ENCODE data around the gene NAALADL2.

Gene NAALADL2

GRCh38 chr3:174859114-174859735 lies at the start of gene NAALADL2:
NAALADL2 (plus strand) TSS chr3:174859334.
- CTCF ChIA-PET = no interaction called here

GRCh38 chr3:174810254-174810653 lies 48.9 kb upstream of the NAALADL2 start:
- TF ChIP-seq CTCF (IDR thresholded peaks at IDR 0.05; ENCODE audit: control extremely low read depth, extremely low read depth, low read depth, missing control alignments) = no peak
- ChIA-PET POLR2A (no interaction called here), CTCF (no interaction called here)
- DNase-seq (ENCODE audit: extremely low spot score) = no peak

More at GRCh38 chr3:174859114-174859735, at the start of gene NAALADL2:
- POLR2A ChIA-PET = no interaction called here
- no peak for TF ChIP-seq CTCF (IDR thresholded peaks at IDR 0.05; ENCODE audit: control extremely low read depth, extremely low read depth, low read depth, missing control alignments)
- no peak for DNase-seq (ENCODE audit: extremely low spot score)

GRCh38 chr3:174812172-174812862 lies 46.8 kb upstream of the NAALADL2 start:
- no peak for TF ChIP-seq CTCF (IDR thresholded peaks at IDR 0.05; ENCODE audit: control extremely low read depth, extremely low read depth, low read depth, missing control alignments)
- POLR2A ChIA-PET = no interaction called here
- DNase-seq (ENCODE audit: extremely low spot score) = no peak

DNA sequence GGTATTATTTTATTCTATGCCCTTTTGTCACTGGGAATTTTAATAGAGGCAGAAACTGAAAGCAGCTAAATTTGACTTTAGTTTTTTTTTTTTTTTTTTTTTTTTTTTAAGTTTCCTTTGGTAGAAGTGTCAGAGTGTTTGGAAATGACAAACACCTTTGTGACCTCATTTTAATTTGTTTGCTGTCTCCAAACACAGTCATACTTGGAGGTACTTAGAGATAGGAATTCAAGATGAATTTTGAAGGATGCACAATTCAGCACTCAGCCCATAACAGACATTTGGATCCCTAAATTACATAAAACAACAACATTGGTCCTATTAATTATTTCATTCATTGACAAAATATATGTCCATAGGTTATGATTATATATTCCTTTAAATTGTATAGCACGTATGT lies 43.4 kb upstream of the NAALADL2 start:
- DNase-seq (ENCODE audit: extremely low spot score) = no peak
- CTCF ChIA-PET = no interaction called here
- TF ChIP-seq CTCF (IDR thresholded peaks at IDR 0.05; ENCODE audit: control extremely low read depth, extremely low read depth, low read depth, missing control alignments) = no peak
- POLR2A ChIA-PET = no interaction called here

More at GRCh38 chr3:174812172-174812862, 46.8 kb upstream of the NAALADL2 start:
- CTCF ChIA-PET = interaction anchor here (1.4 kb wide), 1 partner anchor 10 kb away, joined by 6 read pairs; no protein-coding TSS in a partner anchor

GRCh38 chr3:174820885-174821284 lies 38.2 kb upstream of the NAALADL2 start:
- DNase-seq (ENCODE audit: extremely low spot score) = no peak
- ChIA-PET POLR2A (no interaction called here), CTCF (no interaction called here)
- TF ChIP-seq CTCF (IDR thresholded peaks at IDR 0.05; ENCODE audit: control extremely low read depth, extremely low read depth, low read depth, missing control alignments) = no peak

GRCh38 chr3:174821477-174821876 lies 37.7 kb upstream of the NAALADL2 start:
- no peak for TF ChIP-seq CTCF (IDR thresholded peaks at IDR 0.05; ENCODE audit: control extremely low read depth, extremely low read depth, low read depth, missing control alignments)
- ChIA-PET CTCF (interaction anchor here (0.9 to 2.0 kb wide), 3 partner anchors 9 to 36 kb away, joined by 3 to 6 read pairs (median 3); no protein-coding TSS in a partner anchor), POLR2A (no interaction called here)
- no peak for DNase-seq (ENCODE audit: extremely low spot score)

Measured in GM10248 (cell line).